RWPE2 (cell line): ENCODE data around the gene CFAP126.

Experiments used
- ATAC-seq: fragments of 200-7000 bp; cut with Tn5 transposase; 3 replicates; pipeline ENCODE4 v1.9.1; 2021; ENCODE audit warnings: low read depth
- DNase-seq: peaks from one replicate; pipeline ENCODE4 v3.0.0-alpha.2; 2020; ENCODE audit warnings: low spot score
- H3K27ac ChIP-seq: fragments of 450-650 bp; 2 replicates; pipeline ENCODE4 v1.5.1; 2017; ENCODE audit warnings: mild to moderate bottlenecking; ENCODE audit not compliant: poor library complexity, severe bottlenecking
- H3K27me3 ChIP-seq: fragments of 250-450 bp; sonication (Bioruptor Pico); 2 replicates; pipeline ENCODE4 v1.5.1; 2021; ENCODE audit warnings: mild to moderate bottlenecking, moderate library complexity; ENCODE audit not compliant: insufficient read depth, poor library complexity, severe bottlenecking
- H3K36me3 ChIP-seq: fragments of 250-450 bp; sonication (Bioruptor Pico); 2 replicates; pipeline ENCODE4 v1.5.1; 2020; ENCODE audit warnings: low read depth, mild to moderate bottlenecking, moderate library complexity
- H3K4me1 ChIP-seq: fragments of 250-450 bp; sonication (Bioruptor Pico); 2 replicates; pipeline ENCODE4 v1.5.1; 2021; ENCODE audit warnings: mild to moderate bottlenecking, moderate library complexity; ENCODE audit not compliant: insufficient read depth, poor library complexity, severe bottlenecking
- H3K4me3 ChIP-seq: fragments of 250-450 bp; sonication (Bioruptor Pico); 2 replicates; pipeline ENCODE4 v1.5.1; 2021; ENCODE audit warnings: mild to moderate bottlenecking, moderate library complexity; ENCODE audit not compliant: severe bottlenecking
- H3K9me3 ChIP-seq: fragments of 250-450 bp; sonication (Bioruptor Pico); 2 replicates; pipeline ENCODE4 v1.5.1; 2021; ENCODE audit warnings: mild to moderate bottlenecking, moderate library complexity; ENCODE audit not compliant: severe bottlenecking
- CTCF ChIP-seq: fragments of 450-650 bp; IDR thresholded peaks from one replicate; pipeline ENCODE4 v1.5.1; 2017; ENCODE audit warnings: mild to moderate bottlenecking, moderate library complexity; ENCODE audit not compliant: poor library complexity, severe bottlenecking

CFAP126 gene

GRCh38 chr1:161388639-161389038 is 21.0 kb upstream of the CFAP126 start:
- no peak for ATAC-seq
- H3K4me3 ChIP-seq: no peak overlapping the region
- no peaks in the 10 kb centered on the region for H3K9me3 ChIP-seq
- no peak overlapping the region for H3K27ac ChIP-seq
- H3K27me3 ChIP-seq: no peaks in the 10 kb centered on the region
- TF ChIP-seq CTCF: no peak
- H3K4me1 ChIP-seq: peaks cover 3% of the 10 kb centered on the region
- DNase-seq: no peak
- no peaks in the 10 kb centered on the region for H3K36me3 ChIP-seq

GRCh38 chr1:161382214-161383019 is 14.7 kb upstream of the CFAP126 start:
- Histone ChIP-seq H3K4me3 (no peak overlapping the region), H3K9me3 (no peaks in the 10 kb centered on the region), H3K27me3 (no peaks in the 10 kb centered on the region), H3K27ac (peak overlapping the region; percentile 84), H3K4me1 (peaks cover 16% of the 10 kb centered on the region), H3K36me3 (no peaks in the 10 kb centered on the region)
- DNase-seq: no peak
- peak; percentile 93 for ATAC-seq
- TF ChIP-seq CTCF: peak; percentile 90

- TF ChIP-seq CTCF: no peak
- no peaks in the 10 kb centered on the region for H3K36me3 ChIP-seq
- ATAC-seq (no peak), DNase-seq (no peak)
- no peak overlapping the region for H3K4me3 ChIP-seq
- H3K4me1 ChIP-seq: peaks cover 16% of the 10 kb centered on the region
- H3K9me3 ChIP-seq: no peaks in the 10 kb centered on the region
- no peaks in the 10 kb centered on the region for H3K27me3 ChIP-seq
- peak overlapping the region; percentile 84 for H3K27ac ChIP-seq
Measured at GRCh38 chr1:161381707-161382106, 14.0 kb upstream of the CFAP126 start.

GRCh38 chr1:161379071-161379470 is 11.4 kb upstream of the CFAP126 start:
- DNase-seq: no peak
- H3K4me1 ChIP-seq: peaks cover 16% of the 10 kb centered on the region

More at GRCh38 chr1:161379071-161379470, 11.4 kb upstream of the CFAP126 start:
- no peaks in the 10 kb centered on the region for H3K27me3 ChIP-seq
- no peak overlapping the region for H3K27ac ChIP-seq
- H3K4me3 ChIP-seq: no peak overlapping the region
- TF ChIP-seq CTCF: no peak
- H3K36me3 ChIP-seq: no peaks in the 10 kb centered on the region
- H3K9me3 ChIP-seq: no peaks in the 10 kb centered on the region
- ATAC-seq: no peak
